Middle frontal gyrus (tissue), 1 donor: Measurements from ENCODE around the gene ARL11.
"Not testable (repeated sequence)": the region's sequence is repeated elsewhere in the genome, so short reads cannot be mapped to it uniquely, and the experiment has no call there.

Experiments
- DNase-seq: peaks from one replicate; pipeline ENCODE4 v3.0.0-alpha.2; 2015; ENCODE audit warnings: low spot score; ENCODE audit errors: extremely low spot score

Gene ARL11

DNA sequence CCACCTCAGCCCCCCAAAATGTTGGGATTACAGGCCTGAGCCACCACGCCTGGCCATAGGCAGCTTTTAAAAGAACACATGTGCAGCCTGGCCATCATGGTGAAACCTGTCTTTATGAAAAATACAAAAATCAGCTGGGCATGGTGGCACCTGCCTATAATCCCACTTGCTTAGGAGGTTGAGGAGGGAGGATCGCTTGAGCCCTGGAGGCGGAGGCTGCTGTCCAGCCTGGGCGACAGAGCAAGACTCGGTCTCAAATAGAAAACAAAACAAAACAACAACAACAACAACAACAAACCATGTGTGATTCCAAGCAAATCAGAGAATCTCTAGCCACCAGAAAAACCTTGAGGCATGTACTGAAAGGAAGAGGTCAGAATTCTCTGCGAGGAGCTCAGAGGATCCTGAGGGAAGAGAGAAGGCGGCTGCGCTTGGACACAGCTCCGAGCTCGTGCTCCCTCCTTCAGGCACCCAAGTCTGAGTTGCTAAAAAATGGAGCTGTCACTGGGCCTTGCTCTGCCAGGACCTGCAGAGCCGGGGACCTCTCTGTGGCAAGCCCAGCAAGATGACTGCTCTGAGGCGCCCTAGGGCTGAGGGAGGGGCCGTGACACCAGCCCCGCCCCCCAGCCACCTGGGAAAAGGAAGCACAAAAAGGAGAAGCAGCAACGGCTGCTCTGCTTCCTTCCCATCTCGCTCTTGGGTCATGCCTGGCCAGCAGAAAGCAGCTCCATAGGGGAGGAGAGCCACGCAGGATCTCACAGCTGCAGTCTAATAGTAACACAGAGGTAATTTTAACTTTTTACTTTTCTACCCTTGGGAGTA, at the start of gene ARL11:
TSS of gene ARL11 (plus strand) at position 677 of the 822 bp plus-strand sequence. CDS start 1,941 bp downstream, outside the sequence.
- no peak for DNase-seq

DNA sequence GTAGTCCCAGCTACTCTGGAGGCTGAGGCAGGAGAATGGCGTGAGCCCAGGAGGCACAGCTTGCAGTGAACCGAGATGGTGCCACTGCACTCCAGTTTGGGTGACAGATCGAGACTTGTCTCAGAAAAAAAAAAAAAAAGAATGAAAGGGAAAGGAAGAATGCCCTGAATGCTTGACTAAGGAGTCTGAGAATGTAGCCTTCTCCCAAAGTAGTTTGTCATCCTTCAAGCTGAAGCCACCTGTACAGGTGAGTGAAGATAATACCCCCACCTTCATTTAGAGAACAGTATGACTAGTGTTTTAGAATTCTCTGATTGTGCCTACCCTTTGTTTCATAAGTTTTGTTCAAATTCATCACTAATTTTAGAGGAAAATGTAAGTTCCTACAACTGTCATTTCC, 48.8 kb upstream of the ARL11 start:
- no peak for DNase-seq

DNA sequence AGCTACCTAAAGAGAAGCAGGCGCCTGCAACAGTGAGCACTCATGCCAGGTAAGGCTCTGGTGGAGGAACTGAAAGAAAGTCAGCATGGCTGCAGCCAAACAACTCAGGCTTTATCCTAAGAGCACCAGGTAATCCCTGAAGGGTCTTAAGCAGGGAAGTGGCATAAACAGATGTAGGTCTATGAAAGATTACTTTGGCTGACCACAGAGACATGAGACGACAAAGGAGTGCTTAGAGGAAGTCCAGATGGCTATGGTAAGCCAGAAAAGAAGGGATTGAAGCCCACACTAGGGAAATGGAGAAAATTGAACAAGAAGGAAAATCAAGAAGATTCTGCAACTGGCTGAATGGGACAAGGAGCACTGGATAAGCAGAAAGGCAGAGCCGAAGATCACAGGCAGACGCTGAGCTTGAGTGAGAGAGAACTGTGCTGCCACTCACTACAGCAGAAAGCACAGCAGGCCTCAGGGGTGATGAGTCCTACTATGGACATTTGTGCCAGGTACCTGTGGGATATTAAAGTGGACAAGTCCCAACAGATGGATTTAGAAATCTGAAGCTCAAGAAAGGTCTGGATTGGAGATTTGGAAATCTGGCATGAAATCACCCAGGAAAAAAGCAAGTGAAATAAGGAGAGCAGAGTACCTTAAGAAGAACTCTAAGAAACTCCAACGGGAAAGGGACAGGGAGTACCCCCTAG, 47.2 kb upstream of the ARL11 start:
- no peak for DNase-seq

DNA sequence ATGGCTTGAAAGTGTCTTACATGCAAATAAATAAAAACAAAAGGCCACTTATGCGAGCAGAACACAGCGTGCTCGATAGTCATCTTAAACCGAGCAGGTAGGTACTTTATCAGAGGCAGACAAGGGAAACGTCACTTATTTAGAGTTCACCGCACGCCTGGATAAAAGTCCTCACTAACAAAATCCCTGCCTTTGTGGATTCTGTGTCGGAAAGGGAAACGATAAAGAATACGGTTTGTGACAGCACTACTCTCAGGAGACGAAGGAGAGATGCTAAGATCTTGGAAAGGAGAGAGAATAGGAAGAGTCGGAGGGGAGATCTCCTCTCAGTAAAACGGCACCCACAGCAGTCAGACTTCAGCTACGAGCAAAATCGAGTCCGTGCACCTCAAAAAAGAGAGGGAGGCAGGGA, 43.5 kb upstream of the ARL11 start:
- no peak for DNase-seq

DNA sequence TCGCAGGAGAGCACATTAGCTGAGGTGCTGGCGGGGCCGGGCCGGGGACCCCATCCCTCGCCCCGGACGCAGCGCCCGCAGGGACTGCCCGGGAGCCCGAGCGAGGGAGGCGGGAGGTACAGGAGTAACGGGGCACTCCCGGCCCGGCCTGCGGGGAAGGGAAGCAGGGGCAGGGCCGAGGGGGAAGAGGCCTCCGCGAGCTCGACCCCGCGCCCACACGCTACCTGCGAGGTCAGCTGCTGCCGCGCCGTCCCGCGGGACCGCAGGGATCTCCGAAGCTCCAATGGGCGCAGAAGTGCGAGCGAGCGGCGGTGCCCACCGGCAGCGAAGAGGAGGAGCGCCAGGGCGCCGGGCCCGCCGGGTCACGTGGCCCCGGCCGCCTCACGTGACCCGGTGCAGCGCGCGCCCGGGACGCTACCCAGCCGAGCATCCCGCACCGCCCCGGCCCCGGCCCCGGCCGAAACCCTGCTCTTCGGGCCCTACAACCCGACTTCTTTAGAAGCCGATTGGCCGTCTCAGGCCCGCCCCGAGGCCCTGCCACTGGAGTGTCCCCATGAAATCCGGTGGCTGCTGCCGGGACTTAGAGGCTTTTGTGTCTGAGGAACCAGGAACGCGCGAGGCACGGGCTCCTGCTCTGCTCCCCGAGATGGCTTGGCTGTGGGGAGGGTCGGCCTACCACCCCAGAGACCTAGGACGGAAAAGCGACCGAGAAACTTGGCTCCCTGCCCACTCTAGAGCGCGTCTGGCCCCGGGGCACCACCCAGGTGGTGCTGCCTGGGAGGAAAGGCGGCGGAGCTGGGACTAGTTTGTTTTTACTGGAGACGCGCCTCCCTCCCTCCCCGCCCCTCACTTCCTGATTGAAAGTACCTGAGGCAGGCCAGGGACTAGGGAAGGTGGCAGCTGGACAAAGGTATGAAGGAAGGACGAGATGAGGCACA, 42.8 kb upstream of the ARL11 start, which contains the start of gene RCBTB1:
TSS of gene RCBTB1 (minus strand) at position 339 of the 938 bp plus-strand sequence. CDS start 18,279 bp downstream, outside the sequence.
- DNase-seq, result peak; percentile 32

DNA sequence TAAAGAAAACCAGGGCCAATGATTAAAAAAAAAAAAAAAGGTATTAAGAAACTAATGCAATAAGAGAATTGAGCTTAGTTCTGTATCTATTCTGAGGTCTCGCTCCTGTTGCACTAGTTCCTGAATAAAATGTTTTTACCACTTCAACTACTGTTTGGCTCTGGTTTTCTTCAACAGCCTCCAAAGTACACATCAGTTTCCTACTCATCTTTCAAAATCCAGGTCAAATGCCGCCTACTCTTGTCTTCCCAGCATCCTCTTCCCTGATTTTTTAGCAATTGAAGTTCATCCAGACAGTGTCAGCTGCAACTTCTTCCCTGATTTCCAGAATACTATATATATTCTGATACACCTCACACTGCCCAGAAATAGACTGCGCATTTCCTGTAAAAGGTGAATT, 41.6 kb upstream of the ARL11 start:
- DNase-seq, result no peak

DNA sequence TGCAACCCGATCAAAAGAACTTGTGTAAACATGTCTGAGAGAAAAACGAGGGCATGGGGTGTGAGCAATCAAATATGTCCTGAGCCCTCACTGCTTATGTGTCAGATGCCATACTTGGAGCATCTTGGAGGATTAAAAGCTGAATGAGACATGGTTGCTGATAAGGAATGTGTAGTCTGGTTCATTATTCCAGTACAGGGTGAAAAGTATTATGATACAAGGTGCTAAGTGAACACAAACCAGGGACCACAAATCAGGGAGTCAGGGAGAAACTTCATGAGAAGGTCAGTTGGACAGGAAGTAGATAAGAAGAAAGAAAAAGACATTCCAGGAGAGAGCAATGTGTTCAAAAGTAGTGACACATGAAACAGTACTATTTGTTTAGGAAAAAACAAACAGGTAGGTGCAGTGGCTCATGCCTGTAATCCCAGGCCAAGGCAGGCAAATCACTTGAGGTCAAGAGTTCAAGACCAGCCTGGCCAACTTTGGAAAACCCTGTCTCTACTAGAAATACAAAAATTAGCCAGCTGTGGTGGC, 40.9 kb upstream of the ARL11 start:
- DNase-seq, result no peak

DNA sequence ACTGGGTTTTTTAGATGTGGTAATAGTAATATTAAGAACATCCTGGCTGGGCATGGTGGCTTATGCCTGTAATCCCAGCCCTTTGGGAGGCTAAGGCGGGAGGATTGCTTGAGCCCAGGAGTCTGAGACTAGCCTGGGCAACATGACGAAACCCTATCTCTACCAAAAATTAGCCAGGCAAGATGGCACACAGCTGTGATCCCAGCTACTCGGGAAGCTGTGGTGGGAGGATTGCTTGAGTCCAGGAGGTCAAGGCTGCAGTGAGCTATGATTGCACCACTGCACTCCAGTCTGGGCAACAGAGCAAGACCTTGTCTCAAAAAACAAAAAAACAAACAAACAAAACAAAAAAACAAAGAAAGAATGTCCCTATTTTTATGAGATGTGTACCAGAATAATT, 37.6 kb upstream of the ARL11 start:
- DNase-seq, result not testable (repeated sequence)

DNA sequence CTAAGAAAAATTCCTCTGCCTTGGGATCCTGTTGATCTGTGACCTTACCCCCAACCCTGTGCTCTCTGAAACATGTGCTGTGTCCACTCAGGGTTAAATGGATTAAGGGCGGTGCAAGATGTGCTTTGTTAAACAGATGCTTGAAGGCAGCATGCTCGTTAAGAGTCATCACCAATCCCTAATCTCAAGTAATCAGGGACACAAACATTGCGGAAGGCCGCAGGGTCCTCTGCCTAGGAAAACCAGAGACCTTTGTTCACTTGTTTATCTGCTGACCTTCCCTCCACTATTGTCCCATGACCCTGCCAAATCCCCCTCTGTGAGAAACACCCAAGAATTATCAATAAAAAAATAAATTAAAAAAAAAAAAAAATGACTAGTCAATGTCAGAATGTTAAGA, 34.4 kb upstream of the ARL11 start:
- DNase-seq, result not testable (repeated sequence)

DNA sequence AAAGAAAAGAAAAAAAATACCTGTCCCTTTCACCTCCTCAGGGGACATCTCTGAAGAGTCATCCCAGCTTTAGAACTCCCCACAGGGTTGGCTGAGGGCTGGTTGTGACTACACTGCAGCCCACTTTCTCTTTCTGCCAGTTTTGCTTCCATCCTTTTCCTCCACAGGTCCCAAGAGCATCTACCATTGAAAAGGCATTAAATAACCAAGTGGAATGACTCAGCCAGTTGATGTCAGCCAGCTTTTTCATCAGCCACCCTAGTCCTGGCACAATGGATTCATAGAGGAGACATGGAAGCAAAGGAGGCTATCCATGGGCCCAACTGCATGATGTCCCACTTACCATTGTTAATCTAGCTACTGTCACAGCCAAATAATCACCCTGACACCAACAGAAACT, 33.7 kb upstream of the ARL11 start:
- no peak for DNase-seq

DNA sequence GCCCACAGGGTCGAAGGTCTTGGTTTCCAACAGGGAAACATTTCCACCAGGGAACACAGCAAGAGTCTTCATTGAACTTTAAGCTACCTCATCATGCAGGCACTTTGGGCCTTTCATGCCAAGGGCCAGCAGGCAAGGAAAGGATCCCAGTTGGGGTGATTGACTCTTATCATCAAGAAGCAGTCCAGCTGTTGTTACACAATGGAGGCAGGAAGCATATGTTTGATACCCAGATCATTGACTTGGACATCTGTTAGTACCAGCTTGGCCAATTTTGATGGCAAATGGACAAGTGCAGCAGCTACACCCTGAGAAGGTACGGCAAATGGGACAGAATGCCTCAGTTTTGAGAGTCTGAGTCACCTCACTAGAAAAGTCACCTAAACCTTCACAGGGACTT, 32.1 kb upstream of the ARL11 start:
- no peak for DNase-seq

DNA sequence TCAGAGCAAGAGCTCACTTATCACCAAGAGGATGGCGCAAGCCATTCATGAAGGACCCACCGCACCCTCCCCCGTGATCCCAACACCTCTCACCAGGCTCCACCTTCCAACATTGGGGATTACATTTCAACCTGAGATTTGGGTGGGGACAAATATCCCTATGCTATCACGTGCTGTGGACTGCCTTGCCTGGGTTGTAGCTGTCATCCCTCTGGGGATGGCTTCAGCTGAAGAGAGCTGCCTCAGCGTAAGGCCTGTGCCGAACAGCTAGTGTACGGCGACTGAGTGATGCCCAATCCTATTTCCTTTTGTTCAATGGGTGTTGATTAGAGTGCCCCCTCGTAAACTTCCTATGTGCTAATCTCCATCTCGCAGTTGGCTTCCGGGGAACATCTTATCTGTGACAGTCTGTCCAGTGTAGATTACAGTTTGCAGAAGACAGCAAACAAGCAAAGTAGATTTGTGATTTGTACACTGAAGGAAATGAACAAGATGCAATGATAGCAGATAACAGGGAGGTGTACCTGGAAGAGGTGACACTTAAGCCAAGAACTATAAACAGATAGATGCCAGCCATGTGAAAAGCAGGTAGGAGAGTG, 31.2 kb upstream of the ARL11 start:
- no peak for DNase-seq

DNA sequence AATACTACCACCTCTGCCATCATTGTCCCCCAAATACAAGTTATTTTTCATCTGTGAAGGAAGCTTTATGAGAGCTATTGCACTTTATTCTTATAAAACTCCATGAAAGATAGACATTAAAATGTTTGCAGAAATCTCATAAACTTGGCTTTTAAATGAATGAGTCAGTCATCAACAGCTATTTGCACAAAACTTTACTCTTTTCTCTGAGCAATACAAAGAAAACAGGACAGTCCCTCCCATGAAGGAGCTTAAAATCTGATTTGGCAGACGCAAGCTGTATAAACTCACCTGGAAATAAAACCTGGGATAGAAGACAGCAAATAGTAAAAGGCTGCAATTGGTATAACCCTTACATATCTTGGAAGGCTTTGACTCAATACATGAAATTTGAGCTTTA, 26.3 kb upstream of the ARL11 start:
- DNase-seq, result no peak

DNA sequence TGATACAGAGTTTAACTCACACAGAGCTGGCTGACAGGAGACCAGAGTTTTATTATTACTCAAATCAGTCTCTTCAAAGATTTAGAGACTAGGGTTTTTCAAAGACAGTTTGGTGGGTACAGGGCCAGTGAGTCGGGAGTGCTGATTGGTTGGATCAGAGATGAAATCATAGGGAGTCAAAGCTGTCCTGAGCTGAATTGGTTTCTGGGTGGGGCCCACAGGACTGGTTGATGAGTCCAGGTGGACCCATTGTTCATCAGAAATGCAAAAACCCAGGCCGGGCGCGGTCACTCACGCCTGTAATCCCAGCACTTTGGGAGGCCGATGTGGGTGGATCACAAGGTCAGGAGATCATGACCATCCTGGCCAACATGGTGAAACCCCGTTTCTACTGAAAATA, 25.7 kb upstream of the ARL11 start:
- not testable (repeated sequence) for DNase-seq

DNA sequence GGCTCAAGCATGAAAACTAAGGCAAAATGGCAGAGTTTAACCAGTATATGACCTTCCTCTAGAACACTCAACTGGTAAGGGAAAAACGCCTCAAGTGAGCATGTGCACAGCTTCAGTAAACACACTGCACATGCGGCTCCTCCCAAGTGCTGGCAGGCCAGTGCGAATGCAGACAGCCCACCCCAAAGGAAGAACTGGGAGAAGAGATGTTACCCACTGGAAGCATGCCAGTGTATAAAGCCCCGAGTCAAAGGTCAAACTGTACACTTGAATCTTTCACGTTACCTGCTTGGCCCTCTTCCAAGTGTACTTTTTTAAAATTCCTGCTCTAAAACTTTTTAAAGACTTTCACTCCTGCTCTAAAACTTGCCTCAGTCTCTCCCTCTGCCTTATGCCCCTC, 23.7 kb upstream of the ARL11 start:
- DNase-seq, result no peak

DNA sequence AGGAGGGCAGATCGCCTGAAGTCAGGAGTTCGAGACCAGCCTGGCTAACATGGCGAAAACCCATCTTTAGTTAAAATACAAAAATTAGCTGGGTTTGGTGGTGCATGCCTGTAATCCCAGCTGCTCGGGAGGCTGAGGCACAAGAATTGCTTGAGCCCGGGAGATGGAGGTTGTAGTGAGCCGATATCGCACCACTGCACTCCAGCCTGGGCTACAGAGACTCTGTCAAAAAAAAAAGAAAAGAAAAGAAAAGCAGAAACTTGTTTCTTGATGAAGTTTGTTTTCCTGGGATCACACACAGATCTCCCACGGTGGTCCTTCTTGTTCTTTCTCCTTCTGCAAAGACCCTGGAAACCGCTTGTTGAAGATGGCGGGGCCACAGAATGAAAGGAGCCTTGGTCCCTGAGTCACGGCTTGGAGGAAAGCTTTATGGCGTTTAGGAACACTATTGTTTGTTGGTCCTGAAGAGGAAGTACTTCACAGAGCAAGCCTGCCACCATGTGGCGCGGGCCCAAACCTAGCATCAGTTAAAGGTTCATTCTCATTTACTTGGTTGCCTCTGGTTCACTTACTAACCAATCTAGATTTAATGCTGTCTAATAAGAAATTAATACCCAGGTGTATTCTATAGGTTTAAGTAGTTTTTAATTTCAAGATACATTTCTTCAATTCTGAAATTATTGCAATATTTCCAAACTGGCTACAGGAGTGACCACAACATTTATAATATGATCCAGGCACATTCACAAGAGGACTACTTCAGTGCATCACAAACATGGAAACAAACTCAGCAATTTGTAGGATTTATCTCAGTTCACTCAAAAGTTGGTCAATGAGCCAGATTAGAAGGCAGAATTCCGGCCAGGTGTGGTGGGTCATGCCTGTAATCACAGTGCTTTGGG, 21.3 kb upstream of the ARL11 start:
- DNase-seq, result peak; percentile 77

DNA sequence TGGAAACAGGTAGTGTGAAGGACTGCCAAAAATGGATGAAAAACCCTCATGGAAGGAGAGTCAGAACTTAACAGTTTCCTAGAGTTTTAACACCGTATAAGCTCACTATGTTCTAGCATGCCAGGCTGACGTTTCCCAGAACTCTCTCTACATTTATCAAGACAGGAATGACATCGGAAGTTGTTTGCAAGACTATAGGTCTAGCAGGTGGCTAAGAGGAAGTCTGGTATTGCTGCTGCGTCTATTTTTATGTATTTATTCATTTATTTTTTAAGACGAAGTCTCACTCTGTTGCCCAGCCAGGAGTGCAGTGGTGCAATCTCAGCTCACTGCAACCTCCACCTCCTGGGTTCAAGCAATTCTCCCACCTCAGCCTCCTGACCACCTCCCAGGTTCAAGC, 20.5 kb upstream of the ARL11 start:
- DNase-seq, result no peak

DNA sequence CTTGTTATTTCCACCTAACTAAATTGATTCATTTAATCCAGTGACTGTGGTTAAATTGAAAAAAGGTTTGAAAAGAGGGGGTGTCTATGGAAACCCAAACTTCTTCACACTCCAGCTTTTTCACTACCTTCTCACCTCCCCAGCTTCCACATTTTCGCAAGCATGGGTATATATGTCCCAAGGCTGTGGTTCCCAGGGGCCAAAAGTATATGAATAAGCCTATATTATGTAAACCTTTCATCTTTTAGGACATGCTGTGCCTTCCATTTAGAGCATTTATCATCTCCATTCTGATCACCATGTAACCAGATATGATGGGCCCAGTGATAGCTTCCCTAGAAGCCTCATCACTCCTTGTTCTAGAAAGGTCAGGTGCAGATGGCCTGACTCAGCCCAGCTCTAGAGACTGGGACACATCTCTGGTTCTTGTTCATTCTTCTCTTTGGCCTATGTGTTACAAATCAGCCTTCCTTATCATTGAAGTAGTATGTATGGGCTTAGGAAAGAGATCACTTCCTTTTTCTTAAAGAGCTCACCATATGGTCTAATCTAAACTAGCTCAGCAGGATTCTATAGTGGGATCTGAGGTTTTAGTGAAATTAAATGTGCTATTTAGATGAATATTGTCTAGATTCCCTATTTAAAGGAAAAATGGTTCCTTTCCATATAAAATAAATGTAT, 19.5 kb upstream of the ARL11 start:
- no peak for DNase-seq

DNA sequence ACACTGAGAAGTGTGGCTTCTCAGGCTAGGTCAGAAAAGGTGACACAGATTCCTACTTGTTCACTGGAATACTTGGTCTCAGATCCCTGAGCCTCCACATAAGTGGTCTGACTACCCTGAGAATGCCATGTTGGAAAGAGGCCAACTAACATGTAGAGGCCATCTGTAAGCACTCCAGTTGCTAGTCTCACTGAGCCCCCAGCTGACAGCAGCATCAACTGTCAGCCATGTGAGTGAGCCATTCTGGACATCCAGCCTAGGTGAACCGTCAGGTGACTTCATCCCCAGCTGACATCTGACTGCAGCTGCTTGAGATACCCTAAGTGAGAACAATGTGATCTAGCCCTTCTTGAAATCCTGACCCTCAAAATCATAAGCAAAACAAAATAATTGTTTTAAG, 18.1 kb upstream of the ARL11 start:
- DNase-seq, result no peak
